Uterus (tissue), 2 donors: Measurements from ENCODE around the gene KRT4.

Experiments used
- CTCF ChIP-seq, 4 experiments: fragments of 200-600 bp in 2 of 4; fragments of 450-650 bp in 2 of 4; sonication (generic) in 2 of 4; IDR thresholded peaks; one replicate each; pipeline ENCODE4 v1.5.1; 2016 to 2019; ENCODE audit warnings: antibody characterized with exemption in 4 of 4, mild to moderate bottlenecking in 2 of 4, moderate library complexity in 1 of 4
- POLR2A ChIP-seq, 2 donors: fragments of 450-650 bp; IDR thresholded peaks; one replicate each; pipeline ENCODE4 v1.6.1; 2016; ENCODE audit warnings: antibody characterized with exemption in 2 of 2, mild to moderate bottlenecking in 1 of 2, moderate library complexity in 1 of 2

GRCh38 chr12:52817003-52817698 lies 3.2 kb upstream of the KRT4 start:
- TF ChIP-seq CTCF (IDR thresholded peaks at IDR 0.05) (no peak), POLR2A (IDR thresholded peaks at IDR 0.05) (no peak)
